ENCODE data around the gene DHX30.
"Not testable (repeated sequence)": the region's sequence is repeated elsewhere in the genome, so short reads cannot be mapped to it uniquely, and the experiment has no call there.

DHX30 gene, protein sequence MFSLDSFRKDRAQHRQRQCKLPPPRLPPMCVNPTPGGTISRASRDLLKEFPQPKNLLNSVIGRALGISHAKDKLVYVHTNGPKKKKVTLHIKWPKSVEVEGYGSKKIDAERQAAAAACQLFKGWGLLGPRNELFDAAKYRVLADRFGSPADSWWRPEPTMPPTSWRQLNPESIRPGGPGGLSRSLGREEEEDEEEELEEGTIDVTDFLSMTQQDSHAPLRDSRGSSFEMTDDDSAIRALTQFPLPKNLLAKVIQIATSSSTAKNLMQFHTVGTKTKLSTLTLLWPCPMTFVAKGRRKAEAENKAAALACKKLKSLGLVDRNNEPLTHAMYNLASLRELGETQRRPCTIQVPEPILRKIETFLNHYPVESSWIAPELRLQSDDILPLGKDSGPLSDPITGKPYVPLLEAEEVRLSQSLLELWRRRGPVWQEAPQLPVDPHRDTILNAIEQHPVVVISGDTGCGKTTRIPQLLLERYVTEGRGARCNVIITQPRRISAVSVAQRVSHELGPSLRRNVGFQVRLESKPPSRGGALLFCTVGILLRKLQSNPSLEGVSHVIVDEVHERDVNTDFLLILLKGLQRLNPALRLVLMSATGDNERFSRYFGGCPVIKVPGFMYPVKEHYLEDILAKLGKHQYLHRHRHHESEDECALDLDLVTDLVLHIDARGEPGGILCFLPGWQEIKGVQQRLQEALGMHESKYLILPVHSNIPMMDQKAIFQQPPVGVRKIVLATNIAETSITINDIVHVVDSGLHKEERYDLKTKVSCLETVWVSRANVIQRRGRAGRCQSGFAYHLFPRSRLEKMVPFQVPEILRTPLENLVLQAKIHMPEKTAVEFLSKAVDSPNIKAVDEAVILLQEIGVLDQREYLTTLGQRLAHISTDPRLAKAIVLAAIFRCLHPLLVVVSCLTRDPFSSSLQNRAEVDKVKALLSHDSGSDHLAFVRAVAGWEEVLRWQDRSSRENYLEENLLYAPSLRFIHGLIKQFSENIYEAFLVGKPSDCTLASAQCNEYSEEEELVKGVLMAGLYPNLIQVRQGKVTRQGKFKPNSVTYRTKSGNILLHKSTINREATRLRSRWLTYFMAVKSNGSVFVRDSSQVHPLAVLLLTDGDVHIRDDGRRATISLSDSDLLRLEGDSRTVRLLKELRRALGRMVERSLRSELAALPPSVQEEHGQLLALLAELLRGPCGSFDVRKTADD

GRCh38 chr3:47802734-47803479 lies at the start of gene DHX30:
Gene DHX30, plus strand, starts transcription at chr3:47803138. Its CDS starts 7,546 bp downstream, at chr3:47810684.
- DNase-seq (ENCODE audit: low read depth in 2 of 2, low spot score in 1 of 2), result peak; percentile 63 to 68

GRCh38 chr3:47758261-47759025 lies 44.5 kb upstream of the DHX30 start:
- DNase-seq (ENCODE audit: low read depth in 2 of 2, low spot score in 1 of 2), result no peak

DNA sequence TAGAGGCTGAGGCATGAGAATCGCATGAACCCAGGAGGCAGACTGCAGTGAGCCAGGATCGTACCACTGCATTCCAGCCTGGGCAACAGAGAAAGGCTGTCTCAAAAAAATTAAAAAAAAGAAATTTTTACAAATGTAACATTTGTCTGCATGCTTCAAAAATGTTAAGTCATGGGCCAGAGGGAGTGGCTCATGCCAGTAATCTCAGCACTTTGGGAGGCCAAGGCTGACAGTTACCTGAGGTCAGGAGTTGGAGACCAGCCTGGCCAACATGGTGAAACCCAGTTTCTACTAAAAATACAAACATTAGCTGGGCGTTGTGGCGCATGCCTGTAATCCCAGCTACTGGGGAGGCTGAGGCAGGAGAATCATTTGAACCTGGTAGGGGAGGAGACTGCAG lies 42.7 kb upstream of the DHX30 start:
- not testable (repeated sequence) for DNase-seq (ENCODE audit: low read depth in 2 of 2, low spot score in 1 of 2)

DNA sequence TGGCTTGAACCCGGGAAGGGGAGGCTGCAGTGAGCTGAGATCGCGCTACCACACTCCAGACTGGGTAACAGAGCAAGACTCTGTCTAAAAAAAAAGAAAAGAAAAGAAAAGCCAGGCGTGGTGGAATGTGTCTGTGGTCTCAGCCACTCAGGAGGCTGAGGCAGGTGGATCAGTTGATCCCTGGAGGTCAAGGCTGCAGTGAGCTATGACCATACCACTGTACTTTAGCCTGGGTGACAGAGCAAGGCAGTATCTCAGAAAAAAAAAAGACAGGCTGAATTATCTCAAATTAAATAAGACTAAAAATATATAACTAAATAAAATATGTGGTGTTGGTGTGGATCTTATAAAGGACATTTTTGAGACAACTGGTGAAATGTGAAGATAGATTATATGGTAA lies 41.9 kb upstream of the DHX30 start:
- DNase-seq (ENCODE audit: low read depth in 2 of 2, low spot score in 1 of 2), result no peak

DNA sequence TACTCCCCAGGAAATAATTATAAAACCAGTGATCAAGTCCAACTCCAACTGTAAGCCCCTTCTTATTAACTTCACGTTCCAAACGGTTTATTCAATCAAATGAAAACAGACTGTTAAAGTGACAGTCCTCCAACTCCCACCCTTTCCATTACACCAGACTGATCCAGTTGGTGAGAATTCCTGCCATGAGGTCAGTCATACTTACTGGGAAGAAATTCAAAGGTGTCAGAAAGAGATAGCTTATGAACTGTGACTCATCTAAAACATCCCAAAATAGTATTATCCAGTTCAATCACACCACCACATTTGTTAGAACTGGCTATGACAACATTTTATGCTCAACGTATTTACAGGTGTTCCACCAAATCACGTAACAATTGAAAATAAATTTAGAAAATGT lies 40.7 kb upstream of the DHX30 start:
- DNase-seq (ENCODE audit: low read depth in 2 of 2, low spot score in 1 of 2), result no peak

GRCh38 chr3:47766186-47766585 lies 36.8 kb upstream of the DHX30 start:
- DNase-seq (ENCODE audit: low read depth in 2 of 2, low spot score in 1 of 2), result no peak

- DNase-seq (ENCODE audit: low read depth in 2 of 2, low spot score in 1 of 2), result no peak
Measured at GRCh38 chr3:47772047-47772446, 30.9 kb upstream of the DHX30 start.

- no peak for DNase-seq (ENCODE audit: low read depth in 2 of 2, low spot score in 1 of 2)
Measured at GRCh38 chr3:47772788-47773187, 30.1 kb upstream of the DHX30 start.

DNA sequence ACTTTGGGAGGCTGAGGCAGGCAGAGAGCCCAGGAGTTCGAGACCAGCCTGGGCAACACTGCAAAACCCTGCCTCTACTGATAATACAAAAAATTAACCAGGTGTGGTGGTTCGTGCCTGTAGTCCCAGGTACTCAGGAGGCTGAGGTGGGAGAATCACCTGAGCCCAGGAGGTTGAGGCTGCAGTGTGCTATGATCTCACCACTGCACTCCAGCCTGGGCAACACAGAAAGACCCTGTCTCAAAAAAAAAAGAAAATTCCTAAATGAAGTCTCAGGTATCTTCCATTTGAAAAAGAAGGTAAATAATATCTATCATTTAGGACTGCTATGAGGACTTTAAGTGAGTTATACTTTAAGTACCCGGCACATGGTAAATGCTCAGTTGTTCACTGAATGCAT lies 24.2 kb upstream of the DHX30 start:
- DNase-seq (ENCODE audit: low read depth in 2 of 2, low spot score in 1 of 2), result no peak

- DNase-seq (ENCODE audit: low read depth in 2 of 2, low spot score in 1 of 2), result peak; percentile 34 to 48
Measured at GRCh38 chr3:47780741-47781684, 21.9 kb upstream of the DHX30 start.

- peak; percentile 90 to 95 for DNase-seq (ENCODE audit: low read depth in 2 of 2, low spot score in 1 of 2)
Measured at GRCh38 chr3:47781685-47782445, 21.1 kb upstream of the DHX30 start, which contains the start of gene SMARCC1. Gene SMARCC1, minus strand, starts transcription at chr3:47781893. Its CDS starts 96 bp downstream, at chr3:47781797.

DNA sequence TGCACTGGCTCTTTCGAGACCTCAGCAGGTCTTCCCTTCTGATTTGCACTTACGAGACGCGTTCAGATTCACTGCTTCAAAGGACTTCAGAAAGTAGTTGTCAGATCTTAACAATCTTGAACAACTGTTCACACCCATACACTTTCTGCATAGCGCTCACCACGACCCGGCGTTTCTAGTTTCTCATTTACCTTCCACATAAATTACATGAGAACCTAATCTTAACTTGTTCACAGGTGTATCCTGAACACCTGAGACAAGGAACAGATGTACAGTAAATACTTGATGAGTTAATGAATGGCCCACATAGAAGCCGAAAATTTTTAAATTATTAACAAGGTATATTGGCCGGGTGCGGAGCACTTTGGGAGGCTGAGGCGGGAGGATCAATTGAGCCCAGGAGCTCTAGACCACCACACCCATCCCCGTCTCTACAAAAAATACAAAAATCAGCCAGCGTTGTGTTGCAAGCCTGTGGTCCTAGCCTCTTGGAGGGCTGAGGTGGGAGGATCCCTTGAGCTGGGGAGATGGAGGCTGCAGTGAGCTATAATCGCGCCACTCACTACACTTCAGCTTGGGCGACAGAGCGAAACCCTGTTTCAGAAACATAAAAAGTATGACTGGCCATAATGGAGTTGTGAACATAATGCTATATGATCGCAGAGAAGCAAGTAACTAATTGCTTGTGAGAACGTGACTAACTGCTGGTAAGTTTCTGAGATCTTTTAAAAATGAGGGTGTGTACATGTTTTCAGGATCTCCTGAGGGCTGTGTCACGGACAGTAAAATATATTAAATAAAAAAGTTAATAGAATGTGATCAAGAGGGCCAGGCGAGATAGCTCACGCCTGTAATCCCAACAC lies 20.3 kb upstream of the DHX30 start:
- DNase-seq (ENCODE audit: low read depth in 2 of 2, low spot score in 1 of 2), result no peak

DNA sequence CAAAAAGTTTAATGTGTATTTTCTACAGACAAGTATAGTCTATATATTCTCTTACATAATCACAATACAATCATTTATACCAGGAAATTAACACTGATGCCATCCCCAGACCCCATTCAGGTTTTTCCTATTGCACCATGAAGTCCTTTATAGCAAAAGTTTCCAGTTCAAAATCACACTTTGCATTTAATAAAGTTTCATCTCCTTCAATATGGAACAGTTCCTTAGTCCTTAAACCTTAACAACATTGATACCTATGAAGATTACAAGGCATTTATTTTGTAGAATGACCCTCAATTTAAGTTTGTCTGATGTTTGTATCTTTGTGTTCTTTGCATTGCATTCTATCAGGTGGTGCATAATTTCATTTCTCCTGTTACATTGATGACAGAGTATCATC lies 19.3 kb upstream of the DHX30 start:
- no peak for DNase-seq (ENCODE audit: low read depth in 2 of 2, low spot score in 1 of 2)

- no peak for DNase-seq (ENCODE audit: low read depth in 2 of 2, low spot score in 1 of 2)
Measured at GRCh38 chr3:47791193-47791855, 11.6 kb upstream of the DHX30 start.

GRCh38 chr3:47792699-47793098 lies 10.2 kb upstream of the DHX30 start:
- no peak for DNase-seq (ENCODE audit: low read depth in 2 of 2, low spot score in 1 of 2)

DNA sequence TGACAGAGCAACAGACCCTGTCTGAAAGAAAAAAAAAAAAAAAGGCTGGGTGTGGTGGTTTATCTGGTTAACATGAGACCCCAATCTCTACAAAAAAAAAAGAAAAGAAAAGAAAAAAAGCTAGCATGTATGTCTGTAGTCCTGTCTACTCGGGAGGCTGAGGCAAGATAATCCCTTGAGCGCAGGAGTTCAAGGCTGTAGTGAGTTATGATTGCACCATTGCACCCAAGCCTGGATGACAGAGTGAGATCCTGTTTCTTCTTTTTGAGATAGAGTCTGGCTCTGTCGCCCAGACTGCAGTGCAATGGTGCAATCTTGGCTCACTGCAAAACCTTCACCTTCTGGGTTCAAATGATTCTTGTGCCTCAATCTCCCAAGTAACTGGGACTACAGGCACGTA lies 8.4 kb upstream of the DHX30 start:
- DNase-seq (ENCODE audit: low read depth in 2 of 2, low spot score in 1 of 2), result no peak

DNA sequence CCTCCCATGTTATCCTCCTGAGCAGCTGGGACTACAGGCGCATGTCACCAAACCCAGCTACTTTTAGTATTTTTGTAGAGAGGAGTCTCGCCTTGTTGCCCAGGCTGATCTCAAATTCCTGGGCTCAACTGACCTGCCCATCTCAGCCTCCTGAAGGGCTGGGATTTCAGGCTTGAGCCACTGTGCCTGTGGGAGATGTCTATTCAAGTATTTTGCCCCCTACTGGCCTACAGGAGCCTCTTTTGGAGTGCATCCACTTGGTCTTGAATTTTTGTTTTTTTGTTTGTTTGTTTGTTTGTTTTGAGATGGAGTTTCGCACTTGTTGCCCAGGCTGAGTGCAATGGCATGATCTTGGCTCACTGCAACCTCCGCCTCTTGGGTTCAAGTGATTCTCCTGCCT lies 3.2 kb upstream of the DHX30 start:
- DNase-seq (ENCODE audit: low read depth in 2 of 2, low spot score in 1 of 2), result no peak

Measured in stimulated activated CD8-positive, alpha-beta memory T cell treated with anti-CD3 and anti-CD28 coated beads, Interleukin-4, amount 100 ng/mL, for 4 hours (primary cell).